Adrenal gland (tissue), 12 donors: ENCODE results near the gene SMCHD1. TPM values are rescaled to one million over a fixed set of nuclear protein-coding genes. Genes with fewer than 3 reads are reported as not detected.

Experiments used
- DNase-seq, 7 donors: peaks; one replicate each; pipeline ENCODE4 v3.0.0-alpha.2; 2019 to 2020
- H3K27ac ChIP-seq, 5 donors: fragments of 200-600 bp; sonication (generic) in 4 of 5; 1 replicate in 3 of 5; 2 replicates in 2 of 5; pipeline versions ENCODE4 v1.5.1 to v1.8.0; 2016 to 2020; ENCODE audit warnings: mild to moderate bottlenecking in 1 of 5
- H3K27me3 ChIP-seq: fragments of 200-600 bp; 2 replicates; pipeline ENCODE4 v1.8.0; 2021
- H3K36me3 ChIP-seq, 2 donors: fragments of 200-600 bp; replicated peaks in 1 of 2; 1 replicate in 1 of 2; 2 replicates in 1 of 2; pipeline versions ENCODE4 v1.5.1 to v1.8.0; 2018 to 2022
- H3K4me1 ChIP-seq, 2 donors: fragments of 200-600 bp; replicated peaks in 1 of 2; 1 replicate in 1 of 2; 2 replicates in 1 of 2; pipeline versions ENCODE4 v1.5.1 to v1.8.0; 2018 to 2021
- H3K4me3 ChIP-seq, 4 donors: fragments of 200-600 bp; sonication (generic) in 3 of 4; one replicate each; pipeline ENCODE4 v1.5.1; 2016 to 2018
- H3K9me3 ChIP-seq, 3 donors: fragments of 200-600 bp; sonication (generic) in 1 of 3; replicated peaks in 1 of 3; 1 replicate in 2 of 3; 2 replicates in 1 of 3; pipeline versions ENCODE4 v1.5.1 to v1.8.0; 2016 to 2021
- POLR2A ChIP-seq, 2 donors: fragments of 450-650 bp; IDR thresholded peaks; one replicate each; pipeline ENCODE4 v1.6.1; 2017; ENCODE audit warnings: antibody characterized with exemption in 2 of 2, mild to moderate bottlenecking in 2 of 2, moderate library complexity in 1 of 2
- WGBS, 4 donors: extraction: QIAGEN DNeasy Blood & Tissue Kit in 2 of 4; methylation state at CpG; one replicate each; pipeline versions ENCODE4 v1.1.5 to v1.1.7; 2013 to 2017; 5-methylcytosine and 5-hydroxymethylcytosine counted together
- intact Hi-C, 2 donors: fragments of 100-400 bp; cut with DNase I; formaldehyde crosslinking; loops; one replicate each; pipeline versions ENCODE4 v1.14.1 to v1.15.0; 2022 to 2023
- polyA plus RNA-seq, 3 donors: library from polyadenylated mRNA; stranded (reverse); fragments of 200-250 nt in 2 of 3; fragments of 350-450 nt in 1 of 3; fragmentation: Illumina TruSeq in 1 of 3; extraction: RNeasy Lipid Tissue Mini Kit (QIAGEN cat#74804) in 1 of 3; gene quantifications; one replicate each; pipeline ENCODE4 v1.2.3, GENCODE V29; 2013 to 2014
- total RNA-seq, 9 donors: library from RNA; depleted of rRNA in 4 of 9; stranded (reverse); fragments of >200 nt in 4 of 9; fragments of 120-200 nt in 1 of 9; fragmentation: NEBNext Ultra II Directional in 1 of 9; extraction: Animal tissue kit (Norgen Biotek cat#: 25700) in 1 of 9; gene quantifications; one replicate each; pipeline versions ENCODE4 v1.1.0 to v1.2.4, GENCODE V29; 2013 to 2023
- TF ChIP-seq, protein P1 (sequence below), 6 experiments: fragments of 450-650 bp in 4 of 6; fragments of 200-600 bp in 2 of 6; sonication (generic) in 1 of 6; IDR thresholded peaks; 1 replicate in 5 of 6; 2 replicates in 1 of 6; pipeline versions ENCODE4 v1.5.1 to v1.8.0; 2016 to 2021; ENCODE audit warnings: antibody characterized with exemption in 6 of 6, mild to moderate bottlenecking in 2 of 6, moderate library complexity in 1 of 6
- donor health status: healthy with polysubstance abuse.
- donor health status: Bipolar disorder and iron deficiency.
- donor health status: DM: yes; HTN: yes; CAD: no.
- donor health status: DM: no; HTN: no; CAD: no.
- donor health status: DM: no; HTN: no; CAD: no.
- donor health status: DM: yes; HTN: yes; CAD: no.

Gene SMCHD1
- total and polyA plus RNA-seq, 12 donors = 5.3 to 77.1 (median 21.2) TPM

DNA sequence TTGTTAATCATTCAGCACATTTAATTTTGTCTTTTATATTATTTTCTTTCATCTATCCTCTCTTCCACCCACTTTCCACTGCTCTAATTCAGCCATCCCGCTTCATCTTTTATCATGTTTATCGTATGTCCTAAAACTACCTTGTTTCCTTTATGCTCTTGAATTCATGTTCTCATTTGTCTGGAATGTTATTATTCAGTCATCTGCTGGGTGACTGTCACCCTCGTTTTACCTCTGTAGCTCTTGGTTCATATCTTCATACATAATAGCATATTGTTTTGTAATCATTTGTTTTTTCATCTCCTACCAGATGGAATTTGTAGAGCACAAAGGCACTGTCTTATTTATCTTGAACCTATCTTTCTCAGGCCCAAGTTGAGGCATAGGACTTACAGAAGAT, 37.0 kb downstream of the SMCHD1 start:
- DNase-seq = no peak
- Histone ChIP-seq H3K27me3 (no peaks in the 10 kb centered on the region), H3K4me1 (no peaks in the 10 kb centered on the region), H3K9me3 (no peaks in the 10 kb centered on the region), H3K4me3 (no peak overlapping the region), H3K27ac (no peak overlapping the region), H3K36me3 (peaks cover 0 to 28% of the 10 kb centered on the region in 2 donors)
- intact Hi-C loops = no loop called here
- TF ChIP-seq, protein P1, sequence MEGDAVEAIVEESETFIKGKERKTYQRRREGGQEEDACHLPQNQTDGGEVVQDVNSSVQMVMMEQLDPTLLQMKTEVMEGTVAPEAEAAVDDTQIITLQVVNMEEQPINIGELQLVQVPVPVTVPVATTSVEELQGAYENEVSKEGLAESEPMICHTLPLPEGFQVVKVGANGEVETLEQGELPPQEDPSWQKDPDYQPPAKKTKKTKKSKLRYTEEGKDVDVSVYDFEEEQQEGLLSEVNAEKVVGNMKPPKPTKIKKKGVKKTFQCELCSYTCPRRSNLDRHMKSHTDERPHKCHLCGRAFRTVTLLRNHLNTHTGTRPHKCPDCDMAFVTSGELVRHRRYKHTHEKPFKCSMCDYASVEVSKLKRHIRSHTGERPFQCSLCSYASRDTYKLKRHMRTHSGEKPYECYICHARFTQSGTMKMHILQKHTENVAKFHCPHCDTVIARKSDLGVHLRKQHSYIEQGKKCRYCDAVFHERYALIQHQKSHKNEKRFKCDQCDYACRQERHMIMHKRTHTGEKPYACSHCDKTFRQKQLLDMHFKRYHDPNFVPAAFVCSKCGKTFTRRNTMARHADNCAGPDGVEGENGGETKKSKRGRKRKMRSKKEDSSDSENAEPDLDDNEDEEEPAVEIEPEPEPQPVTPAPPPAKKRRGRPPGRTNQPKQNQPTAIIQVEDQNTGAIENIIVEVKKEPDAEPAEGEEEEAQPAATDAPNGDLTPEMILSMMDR (IDR thresholded peaks at IDR 0.05) = no peak
- TF ChIP-seq POLR2A (IDR thresholded peaks at IDR 0.05) = no peak
- 84 to 89% (median 87%) methylated on average over 3 of the region's 3 CpGs for WGBS, 4 donors

DNA sequence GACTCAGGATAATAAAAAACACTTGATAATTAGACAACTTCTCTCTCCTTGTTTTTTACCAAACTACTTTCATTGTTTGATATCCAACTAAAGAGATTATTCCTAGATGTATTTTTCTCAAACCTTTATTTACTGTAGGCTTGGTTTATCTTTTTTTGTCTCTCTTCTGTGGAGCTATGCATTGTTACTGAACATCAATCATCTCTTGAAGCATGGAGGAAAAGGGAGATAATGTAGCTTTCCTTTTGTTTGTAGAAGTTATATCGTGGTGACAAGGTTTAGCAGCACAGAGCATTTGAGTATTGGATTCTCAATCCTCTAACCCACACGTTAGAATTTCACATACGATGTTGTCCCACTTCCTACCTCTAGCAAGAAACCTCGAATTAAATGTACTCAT, 41.7 kb downstream of the SMCHD1 start:
- intact Hi-C loops = no loop called here
- 69 to 80% (median 72%) methylated on average over 4 of the region's 4 CpGs for WGBS, 4 donors
- no peaks in the 10 kb centered on the region for H3K4me1 ChIP-seq
- H3K27ac ChIP-seq = no peak overlapping the region
- no peaks in the 10 kb centered on the region for H3K27me3 ChIP-seq
- H3K36me3 ChIP-seq = peaks cover 0 to 49% of the 10 kb centered on the region in 2 donors
- TF ChIP-seq, protein P1 (IDR thresholded peaks at IDR 0.05) = no peak
- no peak for TF ChIP-seq POLR2A (IDR thresholded peaks at IDR 0.05)
- DNase-seq = no peak
- H3K4me3 ChIP-seq = no peak overlapping the region
- H3K9me3 ChIP-seq = no peaks in the 10 kb centered on the region

DNA sequence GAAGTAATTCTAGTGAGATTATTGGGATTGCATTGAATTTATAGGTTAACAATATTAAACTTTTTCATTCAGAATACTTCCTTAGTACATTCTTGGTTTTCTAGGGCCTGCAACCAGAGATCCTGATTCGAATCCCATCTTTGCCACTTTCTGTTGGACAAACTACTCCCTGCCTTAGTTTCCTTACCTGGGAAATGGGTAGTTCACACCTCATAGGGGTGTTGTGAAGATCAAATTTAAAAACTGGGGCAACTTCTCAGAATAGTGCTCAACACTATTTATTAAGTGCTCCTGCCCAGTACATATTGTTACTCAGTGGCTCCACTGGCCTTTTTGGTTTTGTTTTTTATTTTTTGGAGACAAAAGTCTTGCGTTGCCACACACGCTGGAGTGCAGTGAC, 43.5 kb downstream of the SMCHD1 start:
- Histone ChIP-seq H3K27me3 (no peaks in the 10 kb centered on the region), H3K9me3 (no peaks in the 10 kb centered on the region), H3K27ac (no peak overlapping the region), H3K36me3 (peaks cover 0 to 57% of the 10 kb centered on the region in 2 donors), H3K4me3 (no peak overlapping the region), H3K4me1 (no peaks in the 10 kb centered on the region)
- no peak for TF ChIP-seq POLR2A (IDR thresholded peaks at IDR 0.05)
- TF ChIP-seq, protein P1 (IDR thresholded peaks at IDR 0.05) = no peak
- intact Hi-C loops = no loop called here
- no peak for DNase-seq
- 65 to 69% (median 66%) methylated on average over 3 of the region's 3 CpGs for WGBS, 4 donors

DNA sequence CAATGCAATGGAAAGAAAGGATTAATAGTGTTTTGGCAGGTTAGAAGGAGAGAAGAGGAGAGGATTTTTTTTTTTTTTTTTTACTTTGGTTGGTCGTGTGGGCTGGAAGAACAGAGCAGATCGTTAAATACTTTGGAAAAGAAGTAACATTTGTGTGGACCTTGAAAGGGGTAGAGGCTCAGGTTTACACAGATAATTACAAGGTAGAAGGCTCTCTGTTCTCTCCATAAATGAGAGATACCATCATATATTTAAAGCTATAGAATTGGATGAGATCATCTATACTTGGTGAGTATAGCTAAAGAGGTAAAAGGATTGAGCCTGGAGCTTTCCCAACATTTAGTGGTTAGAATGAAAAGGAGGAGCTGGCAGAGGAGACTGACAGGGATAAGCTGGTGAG, 49.0 kb downstream of the SMCHD1 start:
- no peak overlapping the region for H3K4me3 ChIP-seq
- TF ChIP-seq POLR2A (IDR thresholded peaks at IDR 0.05) = no peak
- TF ChIP-seq, protein P1 (IDR thresholded peaks at IDR 0.05) = no peak
- no peaks in the 10 kb centered on the region for H3K9me3 ChIP-seq
- no peak overlapping the region for H3K27ac ChIP-seq
- intact Hi-C loops = no loop called here
- H3K4me1 ChIP-seq = no peaks in the 10 kb centered on the region
- 88 to 93% (median 89%) methylated on average over 2 of the region's 2 CpGs for WGBS, 4 donors
- no peak for DNase-seq
- H3K27me3 ChIP-seq = no peaks in the 10 kb centered on the region
- H3K36me3 ChIP-seq = peaks cover 0 to 44% of the 10 kb centered on the region in 2 donors
